Astrocyte of the cerebellum (primary cell): ENCODE data around the gene IMMP2L.

Experiments
- DNase-seq: peaks from one replicate; pipeline ENCODE4 v3.0.0-alpha.2; 2011; ENCODE audit warnings: low read depth
- H3K4me3 ChIP-seq: 2 replicates; pipeline ENCODE4 v1.5.1; 2011; ENCODE audit warnings: mild to moderate bottlenecking, low read depth, low read length, moderate library complexity
- CTCF ChIP-seq: IDR thresholded peaks from 2 replicates; pipeline ENCODE4 v1.5.1; 2012; ENCODE audit warnings: low read length, low read depth, moderate library complexity, mild to moderate bottlenecking; ENCODE audit errors: missing control alignments
- in situ Hi-C: cut with HindIII; loops from 2 replicates; pipeline ENCODE4 v1.10.0; 2017; ENCODE audit warnings: low sequenced_read_pairs

IMMP2L gene

GRCh38 chr7:111535142-111535870 lies 27.0 kb downstream of the IMMP2L start:
- TF ChIP-seq CTCF, result no peak
- in situ Hi-C loops, result no loop called here
- DNase-seq, result no peak
- no peak overlapping the region for H3K4me3 ChIP-seq

GRCh38 chr7:111532625-111533024 lies 29.7 kb downstream of the IMMP2L start:
- no peak overlapping the region for H3K4me3 ChIP-seq
- TF ChIP-seq CTCF, result no peak
- no peak for DNase-seq
- in situ Hi-C loops, result no loop called here

GRCh38 chr7:111531993-111532392 lies 30.3 kb downstream of the IMMP2L start:
- no peak for DNase-seq
- in situ Hi-C loops, result no loop called here
- TF ChIP-seq CTCF, result no peak
- no peak overlapping the region for H3K4me3 ChIP-seq

- in situ Hi-C loops, result no loop called here
- TF ChIP-seq CTCF, result no peak
- no peak for DNase-seq
- H3K4me3 ChIP-seq, result no peak overlapping the region
Measured at GRCh38 chr7:111530356-111530668, 32.0 kb downstream of the IMMP2L start.

GRCh38 chr7:111529507-111530355 lies 32.6 kb downstream of the IMMP2L start:
- in situ Hi-C loops, result no loop called here
- DNase-seq, result peak; percentile 2
- no peak for TF ChIP-seq CTCF
- no peak overlapping the region for H3K4me3 ChIP-seq

- no peak for DNase-seq
- no peak for TF ChIP-seq CTCF
- in situ Hi-C loops, result no loop called here
Measured at GRCh38 chr7:111528331-111528730, 34.0 kb downstream of the IMMP2L start.

More at GRCh38 chr7:111528331-111528730, 34.0 kb downstream of the IMMP2L start:
- H3K4me3 ChIP-seq, result no peak overlapping the region
